K562 (cell line): ENCODE data around the gene ZC3H10. TPM values are rescaled to one million over a fixed set of nuclear protein-coding genes. Genes with fewer than 3 reads are reported as not detected.
A peak's percentile ranks its signal among the peaks of the same experiment; 100 is the strongest.

ENCODE experiments used
- BHLHE40 ChIP-seq: IDR thresholded peaks from 2 replicates; pipeline ENCODE4 v1.6.1; 2011; ENCODE audit warnings: low read length, improper control_type of control experiment
- BRD4 ChIP-seq: fragments of 200-600 bp; sonication (generic); IDR thresholded peaks from 2 replicates; pipeline ENCODE4 v1.6.1; 2017; ENCODE audit warnings: inconsistent platforms
- BRD9 ChIP-seq: fragments of 450-650 bp; IDR thresholded peaks from 2 replicates; pipeline ENCODE4 v1.6.1; 2018; ENCODE audit warnings: low read depth; ENCODE audit not compliant: partially characterized antibody
- CEBPB ChIP-seq: fragments of 450-650 bp; IDR thresholded peaks from 2 replicates; pipeline ENCODE4 v1.6.1; 2016; ENCODE audit warnings: missing genetic modification characterization, missing compliant biosample characterization
- DACH1 ChIP-seq: fragments of 450-650 bp; IDR thresholded peaks from 2 replicates; pipeline ENCODE4 v1.6.1; 2018; ENCODE audit not compliant: partially characterized antibody
- DPF2 ChIP-seq: fragments of 450-650 bp; IDR thresholded peaks from 2 replicates; pipeline ENCODE4 v1.6.1; 2016
- FOSL1 ChIP-seq: fragments of 200-800 bp; sonication (Bioruptor generic); conservative IDR thresholded peaks from 2 replicates; pipeline ENCODE4 v1.6.1; 2016; ENCODE audit warnings: missing genetic modification characterization, missing compliant biosample characterization
- ID3 ChIP-seq, 2 experiments: fragments of 250-450 bp in 1 of 2; fragments of 450-650 bp in 1 of 2; sonication (Bioruptor Pico) in 1 of 2; IDR thresholded peaks; 2 replicates each; pipeline versions ENCODE4 v1.6.1 to v1.8.0; 2016 to 2021; ENCODE audit warnings: mild to moderate bottlenecking in 2 of 2, moderate library complexity in 2 of 2, missing compliant biosample characterization in 1 of 2, missing genetic modification characterization in 1 of 2
- KDM2B ChIP-seq: fragments of 250-450 bp; sonication (Bioruptor Pico); IDR thresholded peaks from 2 replicates; pipeline ENCODE4 v1.8.0; 2021; ENCODE audit warnings: mild to moderate bottlenecking, moderate library complexity
- RERE ChIP-seq: sonication (generic); formaldehyde crosslinking; IDR thresholded peaks from 2 replicates; pipeline ENCODE4 v1.8.0; 2023; ENCODE audit warnings: missing genetic modification reagents, mild to moderate bottlenecking, borderline replicate concordance
- RNF219 ChIP-seq: fragments of 250-450 bp; sonication (Bioruptor Pico); IDR thresholded peaks from 2 replicates; pipeline ENCODE4 v1.5.0; 2022; ENCODE audit warnings: mild to moderate bottlenecking
- ZNF696 ChIP-seq: fragments of 250-450 bp; sonication (Bioruptor Pico); conservative IDR thresholded peaks from 2 replicates; pipeline ENCODE4 v1.4.0; 2020; ENCODE audit warnings: mild to moderate bottlenecking, moderate library complexity
- ZNF699 ChIP-seq: fragments of 250-450 bp; sonication (Bioruptor Pico); IDR thresholded peaks from 2 replicates; pipeline ENCODE4 v1.8.0; 2021; ENCODE audit warnings: mild to moderate bottlenecking, moderate library complexity; ENCODE audit not compliant: insufficient replicate concordance
- ZNF780A ChIP-seq: fragments of 250-450 bp; sonication (Bioruptor Pico); IDR thresholded peaks from 2 replicates; pipeline ENCODE4 v1.5.0; 2021; ENCODE audit warnings: mild to moderate bottlenecking
- ZSCAN29 ChIP-seq: fragments of 450-650 bp; IDR thresholded peaks from 2 replicates; pipeline ENCODE4 v1.6.1; 2017
- polyA plus RNA-seq, 8 experiments: library from polyadenylated mRNA; depleted of rRNA in 4 of 8; stranded (reverse) in 5 of 8; unstranded in 3 of 8; fragments of >200 nt; fragmentation: Nextera tagmentation in 2 of 8; fragmentation: Illumina TruSeq in 1 of 8; extraction: Ambion mirVana in 2 of 8; extraction: Trizol in 1 of 8; gene quantifications; 2 replicates each; pipeline versions ENCODE4 v1.2.1 to v1.2.3, GENCODE V29; 2011 to 2014; ENCODE audit warnings: inconsistent platforms in 1 of 8, missing spikeins in 1 of 8
- total RNA-seq, 7 experiments: library from RNA; depleted of rRNA in 6 of 7; stranded (reverse); fragments of >200 nt in 6 of 7; fragmentation: Illumina TruSeq in 2 of 7; extraction: Trizol in 2 of 7; gene quantifications; 2 replicates each; pipeline versions ENCODE4 v1.2.1 to v1.2.3, GENCODE V29; 2011 to 2021; ENCODE audit warnings: low replicate concordance in 1 of 7
- TF ChIP-seq, protein P1 (sequence below): fragments of 150-350 bp; conservative IDR thresholded peaks from 2 replicates; pipeline ENCODE4 v1.6.1; 2014; ENCODE audit warnings: low read length
- TF ChIP-seq, protein P2 (sequence below): sonication (generic); formaldehyde crosslinking; IDR thresholded peaks from 2 replicates; pipeline ENCODE4 v1.8.0; 2022; ENCODE audit warnings: missing genetic modification reagents, mild to moderate bottlenecking, borderline replicate concordance

Gene ZC3H10
- total and polyA plus RNA-seq, 9 of the 15 experiments (the other 6 are each of a cell fraction or from before 2014, with no cell fraction given) = 0.31 to 4.1 (median 1.6) TPM

- TF ChIP-seq, protein P1, sequence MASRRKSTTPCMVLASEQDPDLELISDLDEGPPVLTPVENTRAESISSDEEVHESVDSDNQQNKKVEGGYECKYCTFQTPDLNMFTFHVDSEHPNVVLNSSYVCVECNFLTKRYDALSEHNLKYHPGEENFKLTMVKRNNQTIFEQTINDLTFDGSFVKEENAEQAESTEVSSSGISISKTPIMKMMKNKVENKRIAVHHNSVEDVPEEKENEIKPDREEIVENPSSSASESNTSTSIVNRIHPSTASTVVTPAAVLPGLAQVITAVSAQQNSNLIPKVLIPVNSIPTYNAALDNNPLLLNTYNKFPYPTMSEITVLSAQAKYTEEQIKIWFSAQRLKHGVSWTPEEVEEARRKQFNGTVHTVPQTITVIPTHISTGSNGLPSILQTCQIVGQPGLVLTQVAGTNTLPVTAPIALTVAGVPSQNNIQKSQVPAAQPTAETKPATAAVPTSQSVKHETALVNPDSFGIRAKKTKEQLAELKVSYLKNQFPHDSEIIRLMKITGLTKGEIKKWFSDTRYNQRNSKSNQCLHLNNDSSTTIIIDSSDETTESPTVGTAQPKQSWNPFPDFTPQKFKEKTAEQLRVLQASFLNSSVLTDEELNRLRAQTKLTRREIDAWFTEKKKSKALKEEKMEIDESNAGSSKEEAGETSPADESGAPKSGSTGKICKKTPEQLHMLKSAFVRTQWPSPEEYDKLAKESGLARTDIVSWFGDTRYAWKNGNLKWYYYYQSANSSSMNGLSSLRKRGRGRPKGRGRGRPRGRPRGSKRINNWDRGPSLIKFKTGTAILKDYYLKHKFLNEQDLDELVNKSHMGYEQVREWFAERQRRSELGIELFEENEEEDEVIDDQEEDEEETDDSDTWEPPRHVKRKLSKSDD = no peak
- TF ChIP-seq RNF219 (CRISPR knock-in tag) (no peak), ZNF696 (no peak), KDM2B (no peak), FOSL1 (tag) (peak; percentile 8; the same call in 1 of the 2 replicates), ZSCAN29 (no peak), RERE (no peak), ID3 (CRISPR knock-in tag; IDR thresholded peaks at IDR 0.05) (no peak), ID3 (tag; IDR thresholded peaks at IDR 0.05) (no peak), DPF2 (peak; percentile 14; the same call in 1 of the 2 replicates), ZNF699 (CRISPR knock-in tag) (no peak), BHLHE40 (peak; percentile 54; the same call in 1 of the 2 replicates), DACH1 (no peak), ZNF780A (CRISPR knock-in tag) (no peak), BRD4 (no peak), BRD9 (peak; percentile 80), CEBPB (tag) (no peak)
- TF ChIP-seq, protein P2, sequence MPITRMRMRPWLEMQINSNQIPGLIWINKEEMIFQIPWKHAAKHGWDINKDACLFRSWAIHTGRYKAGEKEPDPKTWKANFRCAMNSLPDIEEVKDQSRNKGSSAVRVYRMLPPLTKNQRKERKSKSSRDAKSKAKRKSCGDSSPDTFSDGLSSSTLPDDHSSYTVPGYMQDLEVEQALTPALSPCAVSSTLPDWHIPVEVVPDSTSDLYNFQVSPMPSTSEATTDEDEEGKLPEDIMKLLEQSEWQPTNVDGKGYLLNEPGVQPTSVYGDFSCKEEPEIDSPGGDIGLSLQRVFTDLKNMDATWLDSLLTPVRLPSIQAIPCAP (CRISPR knock-in tag) = no peak
Observed at GRCh38 chr12:56119361-56119796, 1.3 kb downstream of the ZC3H10 start (continued).
